Iris pigment epithelial cell (primary cell): ENCODE results near the gene TRIM72.
A peak's percentile ranks its signal among the peaks of the same experiment; 100 is the strongest.
"Not testable (repeated sequence)": the region's sequence is repeated elsewhere in the genome, so short reads cannot be mapped to it uniquely, and the experiment has no call there.

Experiments
- DNase-seq: peaks from one replicate; pipeline ENCODE4 v3.0.0-alpha.2; 2011; ENCODE audit warnings: low read depth

Gene TRIM72

DNA sequence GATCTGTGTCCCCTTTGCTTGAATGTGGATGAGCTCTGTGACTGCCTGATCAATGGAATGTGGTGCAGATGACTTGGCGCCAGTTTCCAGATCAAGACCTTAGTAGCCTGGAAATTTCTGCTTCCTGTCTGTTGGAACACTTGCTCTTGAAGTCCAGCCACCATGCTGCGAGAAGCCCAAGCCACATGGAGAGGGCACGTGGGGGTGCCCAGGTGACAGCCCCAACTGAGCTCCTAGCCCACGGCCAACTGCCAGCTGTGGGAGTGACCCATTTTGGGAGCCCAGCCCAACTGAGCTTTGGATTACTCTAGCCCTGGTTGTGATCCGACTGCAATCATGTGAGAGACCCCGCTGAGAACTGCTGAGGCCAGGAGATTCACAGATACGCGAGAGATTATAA, 42.5 kb downstream of the TRIM72 start:
- no peak for DNase-seq

DNA sequence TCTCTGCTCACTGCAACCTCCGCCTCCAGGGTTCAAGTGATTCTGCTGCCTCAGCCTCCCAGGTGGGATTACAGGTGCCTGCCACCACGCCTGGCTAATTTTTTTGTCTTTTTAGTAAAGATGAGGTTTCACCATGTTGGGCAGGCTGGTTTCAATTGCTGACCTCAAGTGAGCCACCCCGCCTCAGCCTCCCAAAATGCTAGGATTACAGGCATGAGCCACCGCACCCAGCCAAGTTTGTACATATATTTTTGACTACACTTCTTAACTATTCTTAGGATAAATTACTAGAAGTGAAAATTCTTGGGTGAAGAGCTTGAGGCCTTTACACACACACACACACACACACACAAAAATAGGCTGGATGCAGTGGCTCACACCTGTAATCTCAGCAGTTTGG, 44.4 kb downstream of the TRIM72 start:
- DNase-seq: no peak

DNA sequence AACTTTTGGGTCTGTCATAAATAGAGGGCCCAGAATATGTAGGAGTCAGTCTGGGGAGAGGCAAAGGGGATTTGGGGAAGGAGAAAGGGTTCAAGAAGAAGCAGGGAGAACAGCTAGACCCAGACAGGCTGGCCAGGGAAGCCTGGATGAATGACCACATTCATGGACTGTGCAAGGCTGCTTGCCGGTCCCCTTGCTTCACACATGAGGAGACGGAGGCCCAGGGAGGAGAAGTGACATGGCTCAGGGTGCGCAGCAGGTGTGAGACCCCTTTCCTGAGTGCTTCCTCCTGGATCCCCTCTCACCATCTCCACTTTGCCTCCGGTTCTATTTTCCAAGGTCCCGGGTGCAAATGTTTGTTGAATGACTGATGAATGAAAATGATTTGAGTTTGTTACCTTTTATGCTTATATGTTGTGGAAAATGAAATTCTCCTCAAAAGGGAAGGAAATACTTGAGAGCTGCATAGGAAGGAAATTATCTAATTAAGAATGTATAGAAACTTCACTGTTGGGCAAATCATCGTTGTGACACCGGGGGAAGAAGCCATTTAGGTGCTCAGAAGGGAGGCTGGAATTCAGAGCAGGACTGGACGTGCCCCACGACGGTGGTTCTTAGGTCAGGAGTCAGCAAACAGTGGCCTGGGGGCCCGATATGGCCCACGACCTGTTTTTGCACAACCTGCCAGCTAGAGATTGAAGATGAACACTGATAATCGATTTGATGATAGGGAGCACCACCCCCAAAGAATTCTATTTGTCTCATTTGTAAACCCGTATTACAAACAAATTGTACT, 46.4 kb downstream of the TRIM72 start:
- DNase-seq: no peak

DNA sequence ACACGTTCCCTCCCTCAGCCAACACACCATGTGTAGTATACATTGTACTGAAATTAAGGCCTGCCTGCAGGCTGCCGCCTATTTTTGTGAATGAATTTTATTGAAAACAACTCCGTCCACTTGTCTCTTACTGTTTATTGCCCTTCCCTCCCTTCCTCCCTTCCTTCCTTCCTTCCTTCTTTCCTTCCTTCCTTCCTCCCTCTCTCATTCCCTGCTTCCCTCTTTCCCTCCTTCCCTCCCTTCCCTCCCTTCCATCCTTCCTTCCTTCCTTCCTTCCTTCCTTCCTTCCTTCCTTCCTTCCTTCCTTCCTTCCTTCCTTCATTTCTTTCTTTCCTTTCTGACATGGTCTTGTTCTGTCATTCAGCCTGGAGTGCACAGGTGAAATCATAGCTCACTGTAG, 48.2 kb downstream of the TRIM72 start:
- DNase-seq: no peak

DNA sequence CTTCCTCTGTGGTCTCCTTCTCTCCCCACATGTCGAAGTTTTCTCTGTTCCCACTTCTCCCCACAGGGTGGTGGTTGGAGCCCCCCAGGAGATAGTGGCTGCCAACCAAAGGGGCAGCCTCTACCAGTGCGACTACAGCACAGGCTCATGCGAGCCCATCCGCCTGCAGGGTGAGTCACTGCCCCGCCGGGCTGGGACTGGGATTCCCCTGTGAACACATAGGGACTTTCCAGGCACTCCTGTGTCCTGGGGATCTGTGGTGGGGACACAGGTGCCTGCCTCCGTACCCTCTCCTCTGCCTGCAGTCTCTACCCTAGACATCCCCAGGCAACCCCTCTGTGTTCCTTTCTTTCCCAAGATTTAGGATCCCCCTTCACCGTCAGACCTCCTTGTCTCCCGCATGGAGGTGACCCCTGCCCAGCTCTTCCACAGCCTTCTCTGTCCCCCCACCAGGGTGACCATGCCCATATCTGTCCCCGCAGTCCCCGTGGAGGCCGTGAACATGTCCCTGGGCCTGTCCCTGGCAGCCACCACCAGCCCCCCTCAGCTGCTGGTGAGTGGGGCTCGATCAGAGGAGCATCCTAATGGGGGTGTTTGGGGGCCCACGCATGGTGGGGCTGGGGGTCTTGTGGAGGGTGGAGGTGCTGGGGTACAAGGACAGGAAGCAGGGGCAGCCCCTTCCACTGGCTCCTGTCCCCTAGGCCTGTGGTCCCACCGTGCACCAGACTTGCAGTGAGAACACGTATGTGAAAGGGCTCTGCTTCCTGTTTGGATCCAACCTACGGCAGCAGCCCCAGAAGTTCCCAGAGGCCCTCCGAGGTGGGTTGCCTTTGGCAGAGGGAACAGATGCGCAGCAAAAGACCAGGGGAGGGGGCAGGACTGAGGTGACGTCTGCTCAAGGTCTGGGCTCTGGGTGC, 51.7 kb downstream of the TRIM72 start:
- DNase-seq: peak; percentile 71

DNA sequence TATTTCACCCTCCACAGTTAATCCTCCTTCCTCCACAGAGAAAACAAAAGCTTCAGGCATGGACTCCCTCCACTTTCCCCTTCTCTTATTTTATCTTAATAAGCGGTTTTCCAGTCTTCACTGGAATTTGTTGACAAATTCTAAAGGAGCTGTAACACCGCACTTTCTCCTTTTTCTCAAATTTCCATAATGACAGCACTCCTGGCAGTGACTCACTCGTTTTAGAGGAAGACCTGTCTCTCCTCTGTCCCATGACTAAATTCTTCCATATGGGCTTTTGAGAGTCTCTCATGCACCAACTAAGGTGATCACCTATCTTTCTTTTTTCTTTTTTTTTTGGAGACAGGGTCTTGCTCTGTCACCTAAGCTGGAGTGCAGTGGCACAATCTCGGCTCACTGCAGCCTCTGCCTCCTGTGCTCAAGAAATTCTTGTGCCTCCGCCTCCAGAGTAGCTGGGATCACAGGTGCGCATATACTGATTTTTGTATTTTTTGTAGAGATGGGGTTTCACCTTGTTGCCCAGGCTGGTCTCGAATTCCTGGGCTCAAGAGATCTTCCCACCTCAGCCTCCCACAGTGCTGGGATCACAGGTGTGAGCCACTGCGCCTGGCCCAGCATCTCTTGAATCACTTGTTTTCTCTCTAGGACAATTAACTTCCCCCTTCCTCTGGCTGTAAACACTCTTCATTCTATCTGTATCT, 53.6 kb downstream of the TRIM72 start:
- peak; percentile 4 for DNase-seq

DNA sequence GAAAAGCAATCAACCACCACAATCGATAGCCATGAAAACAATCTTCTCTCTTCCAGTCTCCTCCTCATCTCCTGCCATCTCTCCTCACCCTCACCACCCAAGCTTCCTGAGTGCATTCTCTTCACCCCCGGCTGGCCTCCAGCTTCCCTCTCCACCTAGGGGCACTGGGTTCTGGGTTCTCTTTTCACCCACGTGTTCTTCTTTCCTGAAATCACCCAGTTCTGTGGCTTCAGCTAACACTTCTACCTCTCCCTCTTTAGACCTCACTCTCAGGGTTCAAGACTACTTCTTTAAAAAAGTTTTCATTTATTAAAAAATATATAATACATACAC, 54.1 kb downstream of the TRIM72 start:
- no peak for DNase-seq

DNA sequence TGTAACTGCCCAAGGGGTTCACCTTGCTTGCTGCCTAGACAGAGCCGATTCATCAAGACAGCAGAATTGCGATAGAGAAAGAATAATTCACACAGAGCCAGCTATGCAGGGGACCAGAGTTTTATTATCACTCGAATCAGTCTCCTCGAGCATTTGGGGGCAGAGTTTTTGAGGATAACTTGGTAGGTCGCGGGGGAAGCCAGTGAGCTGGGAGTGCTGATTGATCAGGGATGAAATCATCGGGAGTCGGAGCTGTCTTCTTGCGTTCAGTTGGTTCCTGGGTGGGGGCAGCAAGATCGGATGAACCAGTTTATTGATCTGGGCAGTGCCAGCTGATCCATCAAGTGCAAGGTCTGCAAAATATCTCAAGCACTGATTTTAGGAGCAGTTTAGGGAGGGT, 55.0 kb downstream of the TRIM72 start:
- no peak for DNase-seq

DNA sequence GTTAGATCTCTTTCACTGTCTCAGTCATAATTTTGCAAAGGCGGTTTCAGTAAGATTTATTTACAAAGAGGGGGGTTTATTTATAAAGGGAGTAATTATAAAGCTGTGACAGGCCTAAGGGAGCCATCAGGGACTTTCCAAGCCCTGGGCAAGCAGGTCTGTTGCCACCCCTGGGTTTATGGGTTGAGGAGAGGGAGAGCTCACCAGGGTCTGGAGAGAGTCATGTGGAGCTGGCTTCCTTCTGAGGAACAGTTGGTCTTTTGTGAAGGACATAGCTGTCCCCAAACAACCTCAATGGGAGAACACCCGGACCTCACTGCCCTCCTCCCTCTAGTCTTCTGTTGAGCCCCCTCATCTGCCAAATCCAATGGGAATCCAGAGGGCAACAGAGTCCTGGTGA, 55.6 kb downstream of the TRIM72 start:
- DNase-seq: no peak

DNA sequence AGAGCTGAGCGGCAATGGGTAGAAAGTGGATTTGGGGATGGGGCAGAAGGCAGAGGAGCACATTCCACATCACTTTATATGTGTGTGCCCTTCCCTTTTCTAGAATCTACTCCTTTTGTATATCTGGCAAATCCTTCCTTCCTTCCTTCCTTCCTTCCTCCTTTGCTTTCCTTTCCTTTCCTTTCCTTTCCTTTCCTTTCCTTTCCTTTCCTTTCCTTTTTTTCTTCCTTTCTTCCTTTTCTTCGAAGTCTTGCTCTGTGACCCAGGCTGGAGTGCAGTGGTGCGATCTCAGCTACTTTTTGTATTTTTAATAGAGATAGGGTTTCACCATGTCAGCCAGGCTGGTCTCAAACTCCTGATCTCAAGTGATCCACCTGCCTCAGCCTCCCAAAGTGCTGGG, 56.1 kb downstream of the TRIM72 start:
- not testable (repeated sequence) for DNase-seq

DNA sequence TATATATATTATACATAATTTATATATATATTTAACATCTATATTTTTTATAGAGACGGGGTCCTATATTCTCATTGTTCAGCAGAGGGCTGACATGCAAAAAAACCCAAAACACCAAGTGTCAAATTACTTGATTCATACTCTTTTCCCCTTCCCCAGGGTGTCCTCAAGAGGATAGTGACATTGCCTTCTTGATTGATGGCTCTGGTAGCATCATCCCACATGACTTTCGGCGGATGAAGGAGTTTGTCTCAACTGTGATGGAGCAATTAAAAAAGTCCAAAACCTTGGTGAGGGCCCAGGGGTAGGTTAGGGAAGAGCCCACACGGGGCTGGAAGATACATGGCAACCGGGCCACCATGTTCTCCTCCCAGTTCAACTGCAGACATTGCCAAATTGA, 56.9 kb downstream of the TRIM72 start:
- no peak for DNase-seq

DNA sequence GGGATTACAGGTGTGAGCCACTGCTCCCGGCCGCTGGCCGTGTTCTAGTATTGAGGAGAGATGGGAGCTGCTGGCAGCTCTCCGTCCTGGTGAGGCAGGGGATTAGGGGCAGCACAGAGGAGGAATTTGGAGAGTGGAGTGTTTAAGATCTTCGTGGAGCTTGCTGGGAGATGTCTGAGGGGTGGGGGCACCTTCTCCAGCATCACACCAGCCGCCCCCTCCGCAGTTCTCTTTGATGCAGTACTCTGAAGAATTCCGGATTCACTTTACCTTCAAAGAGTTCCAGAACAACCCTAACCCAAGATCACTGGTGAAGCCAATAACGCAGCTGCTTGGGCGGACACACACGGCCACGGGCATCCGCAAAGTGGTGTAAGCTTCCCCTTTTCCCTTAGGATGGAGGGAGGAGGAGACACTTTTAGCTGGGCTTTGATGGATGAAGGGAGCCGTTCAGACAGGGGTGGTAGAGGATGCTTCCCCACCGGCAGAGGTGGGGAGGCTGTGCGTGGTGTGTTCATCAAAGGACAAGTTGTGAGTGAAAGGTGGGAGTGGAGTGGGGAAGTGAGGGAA, 57.8 kb downstream of the TRIM72 start:
- no peak for DNase-seq

DNA sequence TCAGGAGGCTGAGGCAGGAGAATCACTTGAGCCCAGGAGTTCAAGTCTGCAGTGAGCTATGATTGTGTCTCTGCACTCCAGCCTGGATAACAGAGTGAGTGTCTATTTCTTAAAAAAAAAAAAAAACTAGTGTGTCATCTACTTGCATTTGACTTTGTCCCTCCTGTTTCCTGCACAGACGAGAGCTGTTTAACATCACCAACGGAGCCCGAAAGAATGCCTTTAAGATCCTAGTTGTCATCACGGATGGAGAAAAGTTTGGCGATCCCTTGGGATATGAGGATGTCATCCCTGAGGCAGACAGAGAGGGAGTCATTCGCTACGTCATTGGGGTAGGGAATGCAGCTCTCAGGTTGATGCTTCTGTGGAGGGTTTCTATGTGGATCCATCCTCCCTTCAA, 59.3 kb downstream of the TRIM72 start:
- DNase-seq: no peak

DNA sequence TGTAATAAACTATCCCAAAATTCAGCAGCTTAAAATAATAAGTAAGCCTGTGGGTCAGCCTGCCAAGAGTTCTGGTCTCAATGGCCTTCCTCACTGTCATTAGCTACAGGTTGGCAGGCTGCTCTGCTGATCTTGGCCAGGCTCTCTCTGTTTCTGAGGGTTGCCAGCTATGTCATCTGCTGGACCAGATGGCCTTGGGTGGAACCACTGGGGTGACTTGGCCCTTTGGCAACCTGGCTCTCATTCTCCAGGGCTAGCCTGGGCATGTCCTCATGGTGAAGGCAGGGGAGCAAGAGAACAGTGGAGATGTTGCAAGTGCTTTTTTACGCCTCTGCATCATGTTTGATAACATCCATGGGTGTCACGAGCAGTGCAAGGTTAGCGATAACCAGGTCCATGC, 59.8 kb downstream of the TRIM72 start:
- DNase-seq: no peak

DNA sequence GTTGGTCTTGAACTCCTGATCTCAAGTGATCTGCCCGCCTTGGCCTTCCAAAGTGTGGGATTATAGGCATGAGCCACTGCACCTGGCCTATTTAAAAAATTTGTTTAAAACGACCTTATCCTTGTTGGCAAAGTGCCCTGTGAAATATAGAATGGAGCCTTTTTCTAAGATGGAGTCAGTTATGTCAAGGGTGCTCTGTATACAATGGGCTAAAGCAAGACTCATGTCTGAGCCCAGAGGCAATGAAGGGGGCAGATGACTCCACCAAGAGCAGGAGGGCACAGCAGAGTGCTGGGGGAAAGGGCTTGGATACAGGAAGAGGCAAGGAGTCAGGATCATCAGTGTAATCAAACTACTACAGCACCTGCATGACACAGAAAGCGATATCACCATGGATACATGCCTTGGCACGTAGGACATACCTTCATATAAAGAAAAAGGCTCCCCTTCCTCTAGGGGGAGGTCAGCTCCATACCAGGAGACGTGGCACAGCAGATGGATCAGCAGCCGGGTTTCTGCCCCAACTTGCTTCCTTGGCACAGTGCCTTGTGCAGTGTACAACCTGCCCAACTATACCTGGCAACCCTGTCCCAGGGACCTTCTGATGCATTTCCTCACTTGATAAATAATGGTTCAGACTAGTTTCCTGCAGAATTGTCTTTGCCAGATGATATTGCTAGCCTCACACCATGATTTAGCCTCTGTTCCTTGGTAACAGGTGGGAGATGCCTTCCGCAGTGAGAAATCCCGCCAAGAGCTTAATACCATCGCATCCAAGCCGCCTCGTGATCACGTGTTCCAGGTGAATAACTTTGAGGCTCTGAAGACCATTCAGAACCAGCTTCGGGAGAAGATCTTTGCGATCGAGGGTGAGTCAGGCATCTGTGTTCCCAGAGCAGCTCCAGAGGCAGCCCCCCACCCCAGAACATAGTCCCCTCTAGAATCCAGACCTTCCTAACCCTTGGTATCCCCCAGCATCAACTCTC, 61.2 kb downstream of the TRIM72 start:
- no peak for DNase-seq

DNA sequence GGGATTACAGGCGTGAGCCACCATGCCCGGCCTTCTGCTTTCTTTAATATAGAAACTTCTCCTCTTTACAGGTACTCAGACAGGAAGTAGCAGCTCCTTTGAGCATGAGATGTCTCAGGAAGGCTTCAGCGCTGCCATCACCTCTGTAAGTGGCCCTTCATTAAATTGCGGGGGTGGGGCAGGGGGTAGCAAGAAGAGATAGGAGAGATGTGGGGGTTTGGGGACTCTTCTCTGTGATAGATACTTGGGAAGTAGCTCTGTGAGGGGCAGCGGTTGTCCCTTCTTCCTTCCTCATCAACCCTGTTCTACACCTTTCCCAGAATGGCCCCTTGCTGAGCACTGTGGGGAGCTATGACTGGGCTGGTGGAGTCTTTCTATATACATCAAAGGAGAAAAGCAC, 62.7 kb downstream of the TRIM72 start:
- no peak for DNase-seq

DNA sequence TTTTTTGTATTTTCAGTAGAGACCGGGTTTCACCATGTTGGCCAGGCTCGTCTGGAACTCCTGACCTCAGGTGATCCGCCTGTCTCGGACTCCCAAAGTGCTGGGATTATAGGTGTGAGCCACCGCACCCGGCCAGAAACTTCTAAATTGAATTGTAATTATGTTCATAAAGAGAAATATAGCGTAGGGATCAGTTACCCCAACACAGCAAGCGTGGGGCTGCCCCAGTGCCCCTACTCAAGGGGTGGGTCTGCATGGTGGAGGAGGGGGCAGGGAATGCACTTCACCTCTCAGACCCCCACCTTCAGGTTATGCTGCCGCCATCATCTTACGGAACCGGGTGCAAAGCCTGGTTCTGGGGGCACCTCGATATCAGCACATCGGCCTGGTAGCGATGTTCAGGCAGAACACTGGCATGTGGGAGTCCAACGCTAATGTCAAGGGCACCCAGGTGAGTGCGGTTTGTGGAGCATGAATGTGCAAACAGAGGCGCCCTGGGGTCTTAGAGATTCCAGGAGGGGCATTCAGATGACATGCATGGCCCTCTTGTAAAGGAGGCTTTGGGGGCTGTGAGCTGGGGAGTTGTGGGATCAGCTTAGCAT, 63.8 kb downstream of the TRIM72 start:
- no peak for DNase-seq

DNA sequence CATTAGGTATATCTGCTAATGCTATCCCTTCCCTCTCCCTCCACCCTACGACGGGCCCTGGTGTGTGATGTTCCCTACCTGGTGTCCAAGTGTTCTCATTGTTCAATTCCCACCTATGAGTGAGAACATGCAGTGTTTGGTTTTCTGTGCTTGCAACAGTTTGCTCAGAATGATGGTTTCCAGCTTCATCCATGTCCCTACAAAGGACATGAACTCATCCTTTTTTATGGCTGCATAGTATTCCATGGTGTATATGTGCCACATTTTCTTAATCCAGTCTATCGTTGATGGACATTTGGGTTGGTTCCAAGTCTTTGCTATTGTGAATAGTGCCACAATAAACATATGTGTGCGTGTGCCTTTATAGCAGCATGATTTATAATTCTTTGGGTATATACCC, 64.9 kb downstream of the TRIM72 start:
- not testable (repeated sequence) for DNase-seq
